Subcutaneous adipose tissue (tissue), 4 donors: ENCODE measurements around the gene LEFTY2. TPM values are rescaled to one million over a fixed set of nuclear protein-coding genes. Genes with fewer than 3 reads are reported as not detected.

Experiments used
- total RNA-seq, 4 donors: library from RNA; depleted of rRNA; stranded (reverse); fragments of >200 nt; gene quantifications; one replicate each; pipeline ENCODE4 v1.1.0, GENCODE V29; 2016
- TF ChIP-seq, protein P1 (sequence below): fragments of 450-650 bp; IDR thresholded peaks from one replicate; pipeline ENCODE4 v1.5.1; 2016; ENCODE audit warnings: low read depth, mild to moderate bottlenecking, control low read depth, antibody characterized with exemption, moderate library complexity

The LEFTY2 gene
- total RNA-seq, 4 donors from 2014 or later = 0.44 to 1.1 (median 0.57) TPM; not detected in 1

DNA sequence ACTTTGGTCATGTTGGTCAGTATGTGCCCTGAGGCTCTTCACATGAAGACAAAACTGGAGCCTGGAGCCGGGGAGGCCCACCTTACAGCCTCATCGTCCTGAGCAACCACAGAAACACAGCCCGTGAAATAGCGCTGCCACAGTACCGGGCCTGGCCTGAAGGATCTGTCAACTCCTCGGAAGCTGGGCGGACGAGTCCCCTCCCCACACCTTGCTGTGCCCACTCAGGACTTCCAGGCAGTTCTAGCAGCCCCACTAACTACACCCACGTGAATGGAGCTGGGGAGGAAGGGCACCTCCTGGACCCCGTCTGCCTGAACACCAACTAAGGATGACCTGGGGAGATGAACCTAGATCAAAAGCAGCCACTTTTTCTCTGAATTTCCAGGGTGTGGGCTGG, 33.4 kb upstream of the LEFTY2 start:
- TF ChIP-seq, protein P1, sequence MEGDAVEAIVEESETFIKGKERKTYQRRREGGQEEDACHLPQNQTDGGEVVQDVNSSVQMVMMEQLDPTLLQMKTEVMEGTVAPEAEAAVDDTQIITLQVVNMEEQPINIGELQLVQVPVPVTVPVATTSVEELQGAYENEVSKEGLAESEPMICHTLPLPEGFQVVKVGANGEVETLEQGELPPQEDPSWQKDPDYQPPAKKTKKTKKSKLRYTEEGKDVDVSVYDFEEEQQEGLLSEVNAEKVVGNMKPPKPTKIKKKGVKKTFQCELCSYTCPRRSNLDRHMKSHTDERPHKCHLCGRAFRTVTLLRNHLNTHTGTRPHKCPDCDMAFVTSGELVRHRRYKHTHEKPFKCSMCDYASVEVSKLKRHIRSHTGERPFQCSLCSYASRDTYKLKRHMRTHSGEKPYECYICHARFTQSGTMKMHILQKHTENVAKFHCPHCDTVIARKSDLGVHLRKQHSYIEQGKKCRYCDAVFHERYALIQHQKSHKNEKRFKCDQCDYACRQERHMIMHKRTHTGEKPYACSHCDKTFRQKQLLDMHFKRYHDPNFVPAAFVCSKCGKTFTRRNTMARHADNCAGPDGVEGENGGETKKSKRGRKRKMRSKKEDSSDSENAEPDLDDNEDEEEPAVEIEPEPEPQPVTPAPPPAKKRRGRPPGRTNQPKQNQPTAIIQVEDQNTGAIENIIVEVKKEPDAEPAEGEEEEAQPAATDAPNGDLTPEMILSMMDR = no peak

DNA sequence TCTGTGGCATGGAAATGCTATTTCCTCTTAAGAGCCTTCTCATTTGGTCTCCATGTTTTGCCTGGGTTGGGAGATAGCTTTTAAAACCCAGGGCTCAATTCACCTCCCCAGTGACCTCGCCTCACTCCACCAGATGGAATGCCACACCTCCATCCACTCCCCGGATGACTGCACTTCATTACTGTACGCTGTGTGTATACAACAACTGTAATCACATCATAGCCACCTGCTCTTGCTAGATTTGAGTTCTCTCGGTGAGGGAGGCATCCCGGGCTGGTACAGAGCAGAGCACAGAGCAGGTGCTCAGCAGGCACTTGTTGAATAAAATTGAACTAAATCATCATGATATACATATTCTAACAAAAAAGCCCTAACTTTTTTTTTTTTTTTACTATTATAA, 32.1 kb upstream of the LEFTY2 start:
- TF ChIP-seq, protein P1 = no peak

DNA sequence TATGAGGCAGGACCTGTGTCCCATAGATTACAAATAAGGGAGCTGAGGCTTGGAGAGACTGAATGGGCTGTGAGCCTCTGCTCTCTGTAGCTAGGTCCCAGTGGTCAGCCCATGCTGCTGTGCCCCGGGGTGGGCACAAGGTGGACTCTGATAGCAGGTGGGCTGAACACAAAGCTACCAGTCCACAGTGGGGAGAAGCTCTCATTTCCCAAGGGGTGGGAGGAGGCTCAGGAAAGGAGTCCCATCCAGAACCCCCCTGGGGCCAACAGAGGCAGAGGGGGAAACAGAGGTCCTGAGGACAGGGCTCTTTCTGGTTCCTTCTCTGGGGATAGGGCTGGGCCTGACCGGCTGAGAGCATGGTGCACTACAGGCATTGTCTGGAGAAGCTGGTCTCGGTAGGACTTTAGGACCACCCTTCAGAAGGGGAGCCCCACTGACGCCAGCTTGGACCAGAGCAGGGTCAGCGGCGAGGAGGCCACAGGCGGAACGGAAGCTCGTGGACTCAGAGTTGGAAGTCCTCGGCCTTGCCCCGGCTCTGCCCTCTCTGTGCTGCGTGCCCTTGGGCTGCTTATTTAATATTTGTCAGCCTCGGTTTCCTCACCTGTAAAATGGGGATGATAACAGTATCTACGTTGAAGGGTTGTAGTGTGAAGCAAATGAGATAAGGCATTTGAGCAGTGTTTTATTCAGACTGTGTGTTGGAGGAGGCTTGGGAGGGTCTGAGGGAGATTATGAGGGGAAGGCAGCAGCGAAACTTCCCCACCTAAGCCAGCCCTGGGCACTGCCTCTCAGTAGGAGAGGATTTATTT, 31.5 kb upstream of the LEFTY2 start:
- TF ChIP-seq, protein P1 = no peak

DNA sequence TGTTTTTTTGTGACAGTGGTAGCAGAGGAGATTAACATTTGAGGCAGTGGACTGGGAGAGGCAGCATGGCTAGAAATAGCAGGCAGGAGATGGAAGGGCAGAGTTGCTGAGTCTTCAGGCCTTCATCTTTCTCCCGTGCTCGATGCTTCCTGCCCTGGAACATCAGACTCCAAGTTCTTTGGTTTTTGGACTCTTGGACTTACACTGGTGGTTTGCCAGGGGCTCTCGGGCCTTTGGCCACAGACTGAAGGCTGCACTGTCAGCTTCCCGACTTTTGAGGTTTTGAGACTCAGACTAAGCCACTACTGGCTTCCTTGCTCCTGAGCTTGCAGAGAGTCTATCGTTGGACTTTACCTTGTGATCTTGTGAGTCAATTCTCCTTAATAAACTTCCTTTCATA, 24.2 kb upstream of the LEFTY2 start:
- TF ChIP-seq, protein P1 = no peak

DNA sequence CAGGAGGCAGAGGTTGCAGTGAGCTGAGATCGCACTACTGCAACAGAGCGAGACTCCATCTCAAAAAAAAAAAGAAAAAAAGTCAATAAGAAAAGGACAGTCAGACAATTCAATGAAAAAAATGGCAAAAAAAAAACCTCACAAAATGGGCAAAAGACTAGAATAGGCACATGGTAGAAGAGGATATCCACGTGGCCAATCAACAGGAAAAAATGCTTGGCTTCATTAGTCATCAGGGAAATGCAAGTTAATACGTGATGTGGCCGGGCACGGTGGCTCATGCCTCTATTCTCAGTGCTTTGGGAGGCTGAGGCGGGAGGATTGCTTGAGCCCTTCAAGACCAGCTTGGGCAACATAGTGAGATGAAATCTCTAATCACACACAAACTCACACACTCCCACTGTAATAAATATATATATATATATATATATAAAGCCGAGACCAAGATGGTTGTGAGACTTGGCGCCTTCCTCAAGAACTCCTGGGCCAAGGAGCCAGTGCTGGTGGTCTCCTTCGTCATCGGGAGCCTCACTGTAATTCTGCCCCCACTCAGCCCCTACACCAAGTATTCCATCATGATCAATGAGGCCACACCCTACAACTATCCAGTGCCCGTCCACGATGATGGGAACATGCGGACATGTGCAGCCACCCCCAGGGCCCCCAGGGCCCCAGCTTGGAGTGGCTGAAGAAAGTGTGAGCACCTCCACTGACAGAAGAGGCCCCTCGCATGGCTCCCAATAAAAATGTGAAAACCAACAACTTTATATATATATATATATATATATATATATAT, 22.9 kb upstream of the LEFTY2 start:
- TF ChIP-seq, protein P1 = no peak

DNA sequence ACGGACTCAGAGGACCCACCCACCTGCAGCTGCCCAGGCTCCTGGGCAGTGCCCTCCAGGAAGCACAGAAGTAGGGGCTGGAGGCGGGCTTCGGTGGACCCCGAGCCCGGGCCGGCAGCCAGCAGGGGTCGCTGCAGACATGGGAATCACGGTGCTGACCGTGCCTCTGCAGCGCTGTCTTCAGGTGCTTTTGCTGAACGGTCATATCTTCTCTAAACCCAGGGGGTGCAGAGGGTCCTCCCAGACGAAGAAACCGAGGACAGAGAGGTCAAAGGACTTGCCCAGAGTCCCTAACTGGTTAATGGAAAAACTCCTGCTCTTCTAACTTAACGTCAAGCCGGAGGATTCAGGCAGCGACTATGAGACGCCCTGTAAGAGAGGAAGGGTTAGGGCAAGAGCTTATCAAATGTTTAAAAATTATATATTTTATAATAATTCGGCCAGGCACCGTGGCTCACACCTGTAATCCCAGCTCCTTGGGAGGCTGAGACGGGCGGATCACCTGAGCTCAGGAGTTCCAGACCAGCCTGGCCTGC, 21.5 kb upstream of the LEFTY2 start:
- TF ChIP-seq, protein P1 = no peak

DNA sequence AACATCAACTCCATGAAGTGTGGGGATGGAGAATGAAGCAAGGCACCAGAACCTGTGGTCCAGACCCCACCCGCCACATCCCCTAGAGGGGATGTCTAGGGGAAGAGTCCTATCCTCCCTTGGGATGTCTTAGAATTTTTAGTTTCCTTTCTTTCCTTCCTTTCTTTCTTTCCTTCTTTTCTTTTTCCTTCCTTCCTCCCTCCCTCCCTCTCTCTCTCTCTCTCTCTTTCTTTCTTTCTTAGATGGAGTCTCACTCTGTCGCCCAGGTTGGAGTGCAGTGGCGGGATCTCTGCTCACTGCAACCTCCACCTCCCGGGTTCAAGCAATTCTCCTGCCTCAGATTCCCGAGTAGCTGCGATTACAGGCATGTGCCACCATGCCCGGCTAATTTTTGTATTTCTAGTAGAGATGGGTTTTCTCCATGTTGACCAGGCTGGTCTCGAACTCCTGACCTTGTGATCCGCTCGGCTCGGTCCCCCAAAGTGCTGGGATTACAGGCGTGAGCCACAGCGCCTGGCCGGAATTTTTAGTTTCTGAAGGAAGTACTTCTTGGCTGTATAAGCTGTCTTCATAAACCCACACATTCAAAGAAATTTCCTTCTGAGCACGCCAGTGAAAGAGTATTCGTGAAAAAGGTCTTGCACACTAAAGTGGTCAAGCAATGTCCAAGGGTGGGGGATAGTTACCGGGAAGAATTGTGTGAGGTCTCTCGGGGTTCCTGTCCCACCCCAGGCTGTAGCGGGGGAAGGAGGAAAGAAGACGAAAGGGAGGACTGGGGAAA, 20.8 kb upstream of the LEFTY2 start:
- TF ChIP-seq, protein P1 = no peak
